ENCODE measurements around the gene TASP1.

The TASP1 gene

DNA sequence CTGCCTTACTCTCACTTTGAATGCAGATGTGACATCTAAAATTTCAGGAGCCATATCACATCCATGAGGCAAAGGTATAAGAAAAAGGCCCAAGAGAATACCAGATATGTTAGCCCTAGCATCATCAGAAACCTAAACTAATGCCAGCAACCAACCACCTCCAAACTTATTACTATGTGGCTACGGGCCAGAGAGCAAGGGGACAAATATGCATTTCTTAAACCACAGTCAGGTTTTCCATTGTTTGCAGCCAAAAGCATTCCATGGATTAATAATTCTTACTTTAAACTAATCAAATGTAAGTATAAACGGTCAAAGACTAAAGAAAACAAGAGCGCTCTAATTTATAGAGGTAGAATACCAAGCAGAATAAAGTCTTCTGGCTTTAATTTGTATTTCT lies 84.7 kb downstream of the TASP1 start:
- no peak for DNase-seq (ENCODE audit: low spot score)
- TF ChIP-seq CTCF (IDR thresholded peaks at IDR 0.05; ENCODE audit: extremely low read depth, missing control alignments) = no peak

DNA sequence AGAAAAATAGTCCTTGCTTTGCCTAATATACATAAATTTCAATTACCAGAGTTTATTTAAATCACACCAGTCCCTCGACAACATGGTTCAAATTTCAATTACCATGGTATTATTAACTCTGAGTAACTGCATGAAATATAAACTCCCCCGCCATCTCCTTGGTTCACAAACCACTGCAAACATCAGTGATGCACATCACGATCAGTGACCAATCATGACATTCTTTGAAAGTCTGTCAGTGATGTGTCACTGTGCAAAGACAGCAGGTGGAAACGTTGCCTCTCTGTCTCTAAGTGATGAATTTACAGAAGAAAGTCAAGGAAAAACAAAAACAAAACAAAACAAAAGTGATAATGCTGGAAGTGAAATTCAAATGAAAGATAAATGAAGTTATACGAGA lies 86.7 kb downstream of the TASP1 start:
- TF ChIP-seq CTCF (IDR thresholded peaks at IDR 0.05; ENCODE audit: extremely low read depth, missing control alignments) = no peak
- DNase-seq (ENCODE audit: low spot score) = no peak

- no peak for DNase-seq (ENCODE audit: low spot score)
- no peak for TF ChIP-seq CTCF (IDR thresholded peaks at IDR 0.05; ENCODE audit: extremely low read depth, missing control alignments)
Measured at GRCh38 chr20:13549451-13549850, 89.3 kb downstream of the TASP1 start.

DNA sequence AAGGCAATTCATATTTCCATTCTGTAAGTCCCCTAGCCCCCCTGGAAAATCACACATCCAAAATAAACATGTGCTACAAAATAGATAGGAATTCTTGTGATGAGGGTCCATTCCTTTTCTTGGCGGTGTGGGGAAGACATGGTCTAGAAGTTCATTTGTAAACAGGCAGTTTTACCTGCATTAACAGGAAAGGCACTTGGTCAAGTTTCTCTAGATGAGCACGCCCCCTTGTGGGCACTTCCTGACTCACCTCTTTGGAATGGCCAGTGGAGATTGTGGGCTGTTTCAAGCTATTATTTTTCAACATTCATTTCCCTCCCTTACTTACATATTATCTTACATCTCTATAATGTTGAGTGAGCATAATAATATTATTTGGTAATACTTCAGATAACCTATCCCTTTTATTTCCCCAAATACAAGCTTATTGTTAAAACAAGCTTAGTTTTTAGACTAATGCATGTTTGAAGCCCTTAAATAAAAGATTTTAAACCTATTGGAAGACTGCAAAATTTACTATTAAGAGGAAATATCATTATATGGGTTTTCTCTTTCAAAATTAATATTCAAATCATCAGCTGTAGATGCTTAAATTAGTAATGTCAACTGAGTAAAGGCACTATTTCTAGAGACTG lies 92.1 kb downstream of the TASP1 start:
- peak; percentile 60 for TF ChIP-seq CTCF (IDR thresholded peaks at IDR 0.05; ENCODE audit: extremely low read depth, missing control alignments)
- peak; percentile 38 for DNase-seq (ENCODE audit: low spot score)

DNA sequence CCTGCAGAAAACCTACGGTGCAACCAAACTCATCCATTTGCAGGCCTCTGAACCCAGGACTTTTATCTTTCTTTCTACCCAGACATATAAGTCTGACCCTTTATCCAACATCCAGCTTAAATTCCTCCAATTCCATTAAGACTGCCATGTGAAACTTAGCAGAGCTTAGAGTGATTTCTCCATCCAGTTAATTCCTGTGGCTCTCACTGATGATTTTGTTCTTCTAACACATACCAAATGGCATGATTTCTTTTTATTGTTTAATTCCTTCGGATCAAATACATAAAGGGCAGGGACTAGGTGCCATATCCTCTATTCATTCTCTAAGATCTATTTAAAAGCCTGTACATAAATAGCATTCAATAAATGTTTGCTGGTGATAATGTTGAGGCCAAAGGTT lies 92.9 kb downstream of the TASP1 start:
- DNase-seq (ENCODE audit: low spot score) = no peak
- TF ChIP-seq CTCF (IDR thresholded peaks at IDR 0.05; ENCODE audit: extremely low read depth, missing control alignments) = no peak

DNA sequence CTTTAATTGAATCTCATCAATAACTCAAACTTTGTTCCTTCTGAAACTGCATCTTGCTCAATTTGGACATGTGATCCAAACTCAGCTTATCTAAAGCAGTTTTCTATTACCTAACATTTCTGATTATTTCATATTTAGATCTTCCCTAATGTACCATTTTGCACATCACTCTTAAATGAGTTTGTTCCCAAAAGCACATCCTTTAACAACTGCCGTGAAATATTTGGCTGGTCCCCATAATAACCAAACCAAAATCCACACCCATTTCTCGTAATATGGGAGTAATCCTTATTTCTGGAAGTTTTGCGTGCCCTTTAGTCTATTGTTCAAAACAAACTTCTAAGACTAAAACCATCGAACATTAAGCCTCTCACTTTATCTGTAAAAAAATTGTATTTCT lies 94.9 kb downstream of the TASP1 start:
- DNase-seq (ENCODE audit: low spot score) = no peak
- TF ChIP-seq CTCF (IDR thresholded peaks at IDR 0.05; ENCODE audit: extremely low read depth, missing control alignments) = no peak

DNA sequence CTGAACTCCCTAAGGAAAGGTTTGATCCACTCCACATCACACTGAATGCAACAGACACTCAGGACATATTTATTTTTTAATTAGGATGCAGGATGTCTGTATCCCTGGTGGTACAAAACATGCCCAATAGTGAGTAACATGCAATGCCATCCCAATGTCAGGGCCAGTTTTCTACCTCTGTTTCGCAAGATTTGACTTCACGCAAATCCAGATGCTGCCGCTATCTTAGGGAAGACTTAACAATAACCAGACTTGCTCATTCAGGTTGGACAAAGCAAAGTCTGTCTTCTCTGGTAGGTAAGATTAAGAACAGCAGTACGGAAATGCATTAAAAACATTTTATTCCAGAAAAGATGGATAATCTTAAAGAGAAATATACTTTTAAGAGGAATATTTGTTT lies 103.1 kb downstream of the TASP1 start:
- no peak for DNase-seq (ENCODE audit: low spot score)
- TF ChIP-seq CTCF (IDR thresholded peaks at IDR 0.05; ENCODE audit: extremely low read depth, missing control alignments) = no peak

Data from GM20000 (cell line).